ENCODE results near the gene PRKN.

The PRKN gene

DNA sequence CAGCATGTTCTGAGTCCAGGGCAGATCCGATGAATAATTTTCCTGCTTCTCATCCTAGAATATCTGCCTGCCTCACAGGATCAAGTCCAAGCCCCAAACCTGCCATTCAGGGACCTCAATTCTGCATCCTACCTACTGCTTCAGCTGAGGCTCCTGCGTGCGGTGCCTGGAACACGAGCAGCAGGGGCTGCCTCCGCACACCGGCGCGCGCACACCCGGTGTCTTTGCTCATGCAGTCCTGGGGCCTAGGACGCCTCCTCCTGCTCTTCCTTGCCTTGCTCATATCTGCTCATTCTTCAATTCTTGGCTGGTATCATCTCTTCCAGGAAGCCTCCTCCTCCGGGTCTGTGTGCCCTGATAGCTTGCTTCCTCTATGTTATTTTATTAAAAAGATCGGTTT lies 1372.6 kb downstream of the PRKN start:
- Histone ChIP-seq H3K27me3 (ENCODE audit: control insufficient read depth in 1 of 2, insufficient read depth in 1 of 2, low read length in 2 of 2) (no peaks in the 10 kb centered on the region), H3K9ac (ENCODE audit: low read length) (no peak overlapping the region), H2AFZ (ENCODE audit: low read depth, low read length) (no peak overlapping the region), H2BK15ac (ENCODE audit: low read depth, poor library complexity, severe bottlenecking) (no peak overlapping the region), H4K8ac (ENCODE audit: low read length) (no peak overlapping the region), H3K4me3 (ENCODE audit: insufficient read depth in 1 of 2, low read depth in 1 of 2, low read length in 2 of 2) (no peak overlapping the region), H3K18ac (ENCODE audit: low read depth in 1 of 2, low read length in 2 of 2) (no peak overlapping the region), H3K4me1 (ENCODE audit: control insufficient read depth, insufficient read depth, low read depth, low read length) (peaks cover 8% of the 10 kb centered on the region), H3K36me3 (ENCODE audit: control insufficient read depth in 1 of 2, insufficient read depth in 2 of 2, low read depth in 1 of 2, low read length in 2 of 2) (no peaks in the 10 kb centered on the region), H4K91ac (ENCODE audit: low read length) (no peak overlapping the region), H3K23ac (ENCODE audit: low read length in 2 of 2) (no peak overlapping the region), H2BK5ac (ENCODE audit: low read depth, low read length, poor library complexity, severe bottlenecking) (no peak overlapping the region), H3K79me1 (replicated peaks; ENCODE audit: low read length, poor library complexity, severe bottlenecking) (no peaks in the 10 kb centered on the region), H2AK5ac (ENCODE audit: low read length, severe bottlenecking) (no peak overlapping the region), H2BK120ac (ENCODE audit: low read depth, low read length) (no peak overlapping the region), H2BK12ac (ENCODE audit: low read length in 2 of 2) (no peak overlapping the region), H3K4ac (ENCODE audit: low read depth in 1 of 2, low read length in 2 of 2) (no peak overlapping the region), H3K4me2 (ENCODE audit: low read length, poor library complexity, severe bottlenecking) (no peak overlapping the region), H3K27ac (ENCODE audit: low read length, poor library complexity, severe bottlenecking) (no peak overlapping the region), H3K14ac (ENCODE audit: low read length in 2 of 2) (no peak overlapping the region), H3K9me3 (ENCODE audit: control insufficient read depth, low read length) (no peaks in the 10 kb centered on the region)
- WGBS = 96% methylated on average over 11 of the region's 13 CpGs
- DNase-seq = no peak

DNA sequence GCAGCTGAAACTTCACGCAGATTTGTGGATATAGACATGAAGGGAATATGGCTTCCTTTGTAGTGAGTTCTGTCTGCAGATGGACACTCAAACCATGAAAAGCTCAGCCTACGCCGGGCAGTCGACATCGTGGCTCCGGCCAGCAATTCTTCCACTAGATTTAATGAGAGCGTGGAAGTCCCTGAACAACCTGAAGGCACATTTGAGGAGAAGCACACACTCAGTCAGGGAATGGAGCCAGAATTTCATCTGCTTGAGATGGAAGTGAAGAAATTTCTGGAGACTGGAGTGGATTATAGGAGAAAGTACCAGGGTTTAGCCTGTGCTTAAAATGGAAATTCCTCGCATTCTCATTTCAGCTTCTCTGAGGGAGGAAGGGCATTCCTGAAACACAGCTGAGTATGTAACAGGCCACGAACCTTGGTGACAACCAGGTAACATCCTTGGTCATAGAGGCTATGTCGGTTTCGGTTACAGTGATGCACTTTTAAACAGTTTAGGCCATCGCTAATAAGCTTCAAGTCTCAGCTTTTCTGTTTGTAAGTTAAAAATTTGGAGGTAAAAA lies 1373.2 kb downstream of the PRKN start:
- no peak overlapping the region for H3K23ac ChIP-seq (ENCODE audit: low read length in 2 of 2)
- no peak overlapping the region for H3K27ac ChIP-seq (ENCODE audit: low read length, poor library complexity, severe bottlenecking)
- DNase-seq = no peak
- H3K4me3 ChIP-seq (ENCODE audit: insufficient read depth in 1 of 2, low read depth in 1 of 2, low read length in 2 of 2) = no peak overlapping the region
- H3K9me3 ChIP-seq (ENCODE audit: control insufficient read depth, low read length) = no peaks in the 10 kb centered on the region
- no peak overlapping the region for H2AFZ ChIP-seq (ENCODE audit: low read depth, low read length)
- no peaks in the 10 kb centered on the region for H3K27me3 ChIP-seq (ENCODE audit: control insufficient read depth in 1 of 2, insufficient read depth in 1 of 2, low read length in 2 of 2)
- H2BK15ac ChIP-seq (ENCODE audit: low read depth, poor library complexity, severe bottlenecking) = no peak overlapping the region
- H3K4me1 ChIP-seq (ENCODE audit: control insufficient read depth, insufficient read depth, low read depth, low read length) = peaks cover 4% of the 10 kb centered on the region
- no peaks in the 10 kb centered on the region for H3K36me3 ChIP-seq (ENCODE audit: control insufficient read depth in 1 of 2, insufficient read depth in 2 of 2, low read depth in 1 of 2, low read length in 2 of 2)
- no peak overlapping the region for H3K4ac ChIP-seq (ENCODE audit: low read depth in 1 of 2, low read length in 2 of 2)
- no peak overlapping the region for H3K4me2 ChIP-seq (ENCODE audit: low read length, poor library complexity, severe bottlenecking)
- WGBS = 93% methylated on average over 11 of the region's 12 CpGs
- H4K8ac ChIP-seq (ENCODE audit: low read length) = no peak overlapping the region
- H3K18ac ChIP-seq (ENCODE audit: low read depth in 1 of 2, low read length in 2 of 2) = no peak overlapping the region
- H2AK5ac ChIP-seq (ENCODE audit: low read length, severe bottlenecking) = no peak overlapping the region
- H4K91ac ChIP-seq (ENCODE audit: low read length) = no peak overlapping the region
- H3K9ac ChIP-seq (ENCODE audit: low read length) = no peak overlapping the region
- no peak overlapping the region for H2BK12ac ChIP-seq (ENCODE audit: low read length in 2 of 2)
- H2BK120ac ChIP-seq (ENCODE audit: low read depth, low read length) = no peak overlapping the region
- H3K14ac ChIP-seq (ENCODE audit: low read length in 2 of 2) = no peak overlapping the region
- H3K79me1 ChIP-seq (replicated peaks; ENCODE audit: low read length, poor library complexity, severe bottlenecking) = no peaks in the 10 kb centered on the region
- no peak overlapping the region for H2BK5ac ChIP-seq (ENCODE audit: low read depth, low read length, poor library complexity, severe bottlenecking)

DNA sequence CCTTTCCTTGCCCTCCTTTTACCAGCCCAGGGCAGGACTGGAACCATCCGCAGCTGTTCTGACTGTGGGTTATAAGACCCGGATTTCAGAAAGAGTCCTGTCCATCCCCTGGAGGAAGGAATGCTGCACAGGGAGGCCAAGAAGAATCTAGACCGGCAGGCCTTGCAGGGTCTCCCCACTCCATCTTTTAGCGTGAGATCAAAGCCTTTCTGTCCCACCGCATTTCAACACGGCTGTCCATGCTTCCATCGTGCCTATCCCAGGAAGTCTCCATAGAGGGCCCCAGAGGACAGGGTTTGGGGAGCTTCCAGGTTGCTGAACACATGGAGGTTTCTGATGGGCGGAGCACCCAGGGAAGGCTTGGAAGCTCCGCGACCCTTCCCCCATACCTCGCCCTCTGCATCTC lies 1374.4 kb downstream of the PRKN start:
- Histone ChIP-seq H4K91ac (ENCODE audit: low read length) (no peak overlapping the region), H3K23ac (ENCODE audit: low read length in 2 of 2) (no peak overlapping the region), H2AK5ac (ENCODE audit: low read length, severe bottlenecking) (no peak overlapping the region), H4K8ac (ENCODE audit: low read length) (no peak overlapping the region), H3K18ac (ENCODE audit: low read depth in 1 of 2, low read length in 2 of 2) (no peak overlapping the region), H3K9me3 (ENCODE audit: control insufficient read depth, low read length) (no peaks in the 10 kb centered on the region), H3K27me3 (ENCODE audit: control insufficient read depth in 1 of 2, insufficient read depth in 1 of 2, low read length in 2 of 2) (no peaks in the 10 kb centered on the region), H3K4me2 (ENCODE audit: low read length, poor library complexity, severe bottlenecking) (no peak overlapping the region), H3K4ac (ENCODE audit: low read depth in 1 of 2, low read length in 2 of 2) (no peak overlapping the region), H2AFZ (ENCODE audit: low read depth, low read length) (no peak overlapping the region), H3K4me1 (ENCODE audit: control insufficient read depth, insufficient read depth, low read depth, low read length) (peaks cover 1% of the 10 kb centered on the region), H3K36me3 (ENCODE audit: control insufficient read depth in 1 of 2, insufficient read depth in 2 of 2, low read depth in 1 of 2, low read length in 2 of 2) (no peaks in the 10 kb centered on the region), H2BK120ac (ENCODE audit: low read depth, low read length) (no peak overlapping the region), H3K79me1 (replicated peaks; ENCODE audit: low read length, poor library complexity, severe bottlenecking) (no peaks in the 10 kb centered on the region), H2BK15ac (ENCODE audit: low read depth, poor library complexity, severe bottlenecking) (no peak overlapping the region), H3K14ac (ENCODE audit: low read length in 2 of 2) (no peak overlapping the region), H3K9ac (ENCODE audit: low read length) (no peak overlapping the region), H3K27ac (ENCODE audit: low read length, poor library complexity, severe bottlenecking) (no peak overlapping the region), H2BK5ac (ENCODE audit: low read depth, low read length, poor library complexity, severe bottlenecking) (no peak overlapping the region), H2BK12ac (ENCODE audit: low read length in 2 of 2) (no peak overlapping the region), H3K4me3 (ENCODE audit: insufficient read depth in 1 of 2, low read depth in 1 of 2, low read length in 2 of 2) (no peak overlapping the region)
- peak; percentile 6 for DNase-seq
- WGBS = 40% methylated on average over 7 of the region's 11 CpGs

DNA sequence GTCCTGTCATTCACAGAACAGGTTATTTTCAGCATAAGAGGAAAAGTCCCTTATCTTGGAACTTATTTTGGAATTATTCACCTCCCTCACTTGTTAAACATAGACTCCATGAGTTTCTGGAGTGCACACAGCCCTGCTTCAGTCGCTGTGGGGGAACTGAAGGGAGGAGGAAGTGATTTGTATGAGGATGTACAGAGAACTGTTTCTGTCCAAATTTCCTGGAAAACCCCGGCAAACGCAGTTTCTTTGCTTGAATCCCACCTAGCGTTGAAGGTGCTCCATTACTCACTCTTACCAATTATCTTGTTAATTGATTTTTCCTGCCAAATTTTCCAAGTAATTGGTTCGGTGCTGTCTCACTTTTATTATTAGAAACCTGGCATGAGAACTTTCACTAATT lies 1375.7 kb downstream of the PRKN start:
- Histone ChIP-seq H3K9ac (ENCODE audit: low read length) (no peak overlapping the region), H2BK12ac (ENCODE audit: low read length in 2 of 2) (no peak overlapping the region), H3K27me3 (ENCODE audit: control insufficient read depth in 1 of 2, insufficient read depth in 1 of 2, low read length in 2 of 2) (no peaks in the 10 kb centered on the region), H3K14ac (ENCODE audit: low read length in 2 of 2) (no peak overlapping the region), H2BK120ac (ENCODE audit: low read depth, low read length) (no peak overlapping the region), H3K23ac (ENCODE audit: low read length in 2 of 2) (no peak overlapping the region), H3K4ac (ENCODE audit: low read depth in 1 of 2, low read length in 2 of 2) (no peak overlapping the region), H3K4me1 (ENCODE audit: control insufficient read depth, insufficient read depth, low read depth, low read length) (peaks cover 1% of the 10 kb centered on the region), H3K27ac (ENCODE audit: low read length, poor library complexity, severe bottlenecking) (no peak overlapping the region), H2AK5ac (ENCODE audit: low read length, severe bottlenecking) (no peak overlapping the region), H2BK15ac (ENCODE audit: low read depth, poor library complexity, severe bottlenecking) (no peak overlapping the region), H4K91ac (ENCODE audit: low read length) (no peak overlapping the region), H3K18ac (ENCODE audit: low read depth in 1 of 2, low read length in 2 of 2) (no peak overlapping the region), H2BK5ac (ENCODE audit: low read depth, low read length, poor library complexity, severe bottlenecking) (no peak overlapping the region), H3K36me3 (ENCODE audit: control insufficient read depth in 1 of 2, insufficient read depth in 2 of 2, low read depth in 1 of 2, low read length in 2 of 2) (no peaks in the 10 kb centered on the region), H3K4me2 (ENCODE audit: low read length, poor library complexity, severe bottlenecking) (no peak overlapping the region), H3K4me3 (ENCODE audit: insufficient read depth in 1 of 2, low read depth in 1 of 2, low read length in 2 of 2) (no peak overlapping the region), H3K79me1 (replicated peaks; ENCODE audit: low read length, poor library complexity, severe bottlenecking) (no peaks in the 10 kb centered on the region), H2AFZ (ENCODE audit: low read depth, low read length) (no peak overlapping the region), H3K9me3 (ENCODE audit: control insufficient read depth, low read length) (no peaks in the 10 kb centered on the region), H4K8ac (ENCODE audit: low read length) (no peak overlapping the region)
- DNase-seq = no peak
- 70% methylated on average over 2 of the region's 5 CpGs for WGBS
